ENCODE data around the gene CFDP1. TPM values are rescaled to one million over a fixed set of nuclear protein-coding genes. Genes with fewer than 3 reads are reported as not detected.
A peak's percentile ranks its signal among the peaks of the same experiment; 100 is the strongest.

The CFDP1 gene
- polyA plus RNA-seq, 1 donor (not counting 4 experiments of a cell fraction or from before 2014, with no cell fraction given) = 42.1 TPM

GRCh38 chr16:75379911-75380847, 53.1 kb downstream of the CFDP1 start:
- peak overlapping the region; percentile 40 for H3K27ac ChIP-seq (ENCODE audit: control insufficient read depth, insufficient read depth, low read length)
- no peak for TF ChIP-seq CTCF (optimal IDR thresholded peaks at IDR 0.05 in 1 of 3, IDR thresholded peaks at IDR 0.05 in 1 of 3, conservative IDR thresholded peaks at IDR 0.05 in 1 of 3; ENCODE audit: extremely low read depth in 1 of 3, insufficient read depth in 2 of 3, low read length in 3 of 3)
- H3K9me3 ChIP-seq (ENCODE audit: control insufficient read depth, low read depth, low read length) = no peaks in the 10 kb centered on the region
- H3K79me2 ChIP-seq (ENCODE audit: control insufficient read depth, insufficient read depth, low read length) = no peaks in the 10 kb centered on the region
- peaks cover 62% of the 10 kb centered on the region for H3K4me1 ChIP-seq (ENCODE audit: control insufficient read depth, extremely low read depth, insufficient read depth, low read length)
- FAIRE-seq (no peak), DNase-seq (ENCODE audit: low read depth, low spot score) (no peak)
- peaks cover 0 to 3% of the 10 kb centered on the region in 2 experiments for H3K36me3 ChIP-seq (ENCODE audit: control insufficient read depth in 2 of 2, extremely low read depth in 1 of 2, insufficient read depth in 2 of 2, low read length in 2 of 2)
- dilution Hi-C loops (cut with MboI; ENCODE audit: extremely low pct_ligation_motif_present, low sequenced_read_pairs) = loop anchor here (25.0 kb wide), 1 partner anchor 143 kb away; no protein-coding TSS in a partner anchor
- no peak overlapping the region for H3K4me2 ChIP-seq (ENCODE audit: control insufficient read depth, extremely low read depth, insufficient read depth, low read depth, low read length)
- H3K27me3 ChIP-seq (ENCODE audit: control insufficient read depth, extremely low read depth, insufficient read depth, low read length) = no peaks in the 10 kb centered on the region
- H4K20me1 ChIP-seq (ENCODE audit: control insufficient read depth, extremely low read depth, insufficient read depth, low read length) = no peaks in the 10 kb centered on the region
- H3K9me1 ChIP-seq (ENCODE audit: control insufficient read depth, extremely low read depth, insufficient read depth, low read length) = no peaks in the 10 kb centered on the region
- no peak overlapping the region for H3K9ac ChIP-seq (ENCODE audit: control insufficient read depth, extremely low read depth, insufficient read depth, low read length)
- H3K4me3 ChIP-seq (ENCODE audit: control insufficient read depth in 2 of 3, extremely low read depth in 1 of 3, insufficient read depth in 2 of 3, low read depth in 1 of 3, low read length in 3 of 3) = no peak overlapping the region
- H2AFZ ChIP-seq (ENCODE audit: control insufficient read depth, low read length) = no peak overlapping the region

GRCh38 chr16:75379339-75379738, 54.0 kb downstream of the CFDP1 start:
- TF ChIP-seq CTCF (optimal IDR thresholded peaks at IDR 0.05 in 1 of 3, IDR thresholded peaks at IDR 0.05 in 1 of 3, conservative IDR thresholded peaks at IDR 0.05 in 1 of 3; ENCODE audit: extremely low read depth in 1 of 3, insufficient read depth in 2 of 3, low read length in 3 of 3) (no peak), EZH2 (IDR thresholded peaks at IDR 0.05; ENCODE audit: low read length) (no peak)
- peaks cover 60% of the 10 kb centered on the region for H3K4me1 ChIP-seq (ENCODE audit: control insufficient read depth, extremely low read depth, insufficient read depth, low read length)
- no peaks in the 10 kb centered on the region for H4K20me1 ChIP-seq (ENCODE audit: control insufficient read depth, extremely low read depth, insufficient read depth, low read length)
- H3K79me2 ChIP-seq (ENCODE audit: control insufficient read depth, insufficient read depth, low read length) = no peaks in the 10 kb centered on the region
- H3K4me3 ChIP-seq (ENCODE audit: control insufficient read depth in 2 of 3, extremely low read depth in 1 of 3, insufficient read depth in 2 of 3, low read depth in 1 of 3, low read length in 3 of 3) = no peak overlapping the region
- no peak overlapping the region for H3K9ac ChIP-seq (ENCODE audit: control insufficient read depth, extremely low read depth, insufficient read depth, low read length)
- no peaks in the 10 kb centered on the region for H3K9me3 ChIP-seq (ENCODE audit: control insufficient read depth, low read depth, low read length)
- no peak for FAIRE-seq
- H3K9me1 ChIP-seq (ENCODE audit: control insufficient read depth, extremely low read depth, insufficient read depth, low read length) = no peaks in the 10 kb centered on the region
- no peaks in the 10 kb centered on the region for H3K27me3 ChIP-seq (ENCODE audit: control insufficient read depth, extremely low read depth, insufficient read depth, low read length)
- dilution Hi-C loops (cut with MboI; ENCODE audit: extremely low pct_ligation_motif_present, low sequenced_read_pairs) = loop anchor here (25.0 kb wide), 1 partner anchor 142 kb away; no protein-coding TSS in a partner anchor
- no peak overlapping the region for H2AFZ ChIP-seq (ENCODE audit: control insufficient read depth, low read length)
- no peak for DNase-seq (ENCODE audit: low read depth, low spot score)
- peak overlapping the region; percentile 94 for H3K27ac ChIP-seq (ENCODE audit: control insufficient read depth, insufficient read depth, low read length)
- H3K4me2 ChIP-seq (ENCODE audit: control insufficient read depth, extremely low read depth, insufficient read depth, low read depth, low read length) = no peak overlapping the region
- peaks cover 0 to 3% of the 10 kb centered on the region in 2 experiments for H3K36me3 ChIP-seq (ENCODE audit: control insufficient read depth in 2 of 2, extremely low read depth in 1 of 2, insufficient read depth in 2 of 2, low read length in 2 of 2)

All from keratinocyte (primary cell).